GM10266 (cell line): Measurements from ENCODE around the gene BRWD1.

Experiments used
- DNase-seq: peaks from one replicate; pipeline ENCODE4 v3.0.0; 2012; ENCODE audit errors: extremely low spot score
- TF ChIP-seq, protein P1 (sequence below): IDR thresholded peaks from 2 replicates; pipeline ENCODE4 v1.5.1; 2012; ENCODE audit warnings: mild to moderate bottlenecking, low read depth; ENCODE audit not compliant: control insufficient read depth, insufficient read depth; ENCODE audit errors: missing control alignments

Gene BRWD1

DNA sequence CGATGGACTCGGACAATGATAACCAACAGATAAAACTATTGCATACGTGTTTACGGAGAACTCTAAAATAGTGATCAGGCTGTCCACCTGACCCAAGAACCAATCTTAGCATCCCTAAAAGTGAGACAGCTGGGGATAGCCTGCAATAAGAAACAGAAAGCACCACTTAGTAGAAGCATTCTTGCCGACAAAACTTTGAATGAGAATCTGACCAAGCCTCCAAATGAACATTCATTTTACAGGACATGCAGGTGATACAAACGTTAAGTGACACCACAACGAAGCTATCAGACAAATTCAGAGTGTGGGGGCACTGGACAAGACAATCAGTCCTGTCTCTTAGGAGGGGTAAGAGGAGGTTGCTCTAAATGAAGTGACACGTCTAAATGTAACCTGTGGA is 131.4 kb downstream of the BRWD1 start:
- DNase-seq = no peak
- TF ChIP-seq, protein P1, sequence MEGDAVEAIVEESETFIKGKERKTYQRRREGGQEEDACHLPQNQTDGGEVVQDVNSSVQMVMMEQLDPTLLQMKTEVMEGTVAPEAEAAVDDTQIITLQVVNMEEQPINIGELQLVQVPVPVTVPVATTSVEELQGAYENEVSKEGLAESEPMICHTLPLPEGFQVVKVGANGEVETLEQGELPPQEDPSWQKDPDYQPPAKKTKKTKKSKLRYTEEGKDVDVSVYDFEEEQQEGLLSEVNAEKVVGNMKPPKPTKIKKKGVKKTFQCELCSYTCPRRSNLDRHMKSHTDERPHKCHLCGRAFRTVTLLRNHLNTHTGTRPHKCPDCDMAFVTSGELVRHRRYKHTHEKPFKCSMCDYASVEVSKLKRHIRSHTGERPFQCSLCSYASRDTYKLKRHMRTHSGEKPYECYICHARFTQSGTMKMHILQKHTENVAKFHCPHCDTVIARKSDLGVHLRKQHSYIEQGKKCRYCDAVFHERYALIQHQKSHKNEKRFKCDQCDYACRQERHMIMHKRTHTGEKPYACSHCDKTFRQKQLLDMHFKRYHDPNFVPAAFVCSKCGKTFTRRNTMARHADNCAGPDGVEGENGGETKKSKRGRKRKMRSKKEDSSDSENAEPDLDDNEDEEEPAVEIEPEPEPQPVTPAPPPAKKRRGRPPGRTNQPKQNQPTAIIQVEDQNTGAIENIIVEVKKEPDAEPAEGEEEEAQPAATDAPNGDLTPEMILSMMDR = no peak

- no peak for DNase-seq
- TF ChIP-seq, protein P1 = no peak
Measured at GRCh38 chr21:39181205-39181818, 132.1 kb downstream of the BRWD1 start.

GRCh38 chr21:39180429-39181019 is 132.9 kb downstream of the BRWD1 start:
- TF ChIP-seq, protein P1 = no peak
- DNase-seq = no peak

- TF ChIP-seq, protein P1 = no peak
- no peak for DNase-seq
Measured at GRCh38 chr21:39178421-39178820, 135.0 kb downstream of the BRWD1 start.

DNA sequence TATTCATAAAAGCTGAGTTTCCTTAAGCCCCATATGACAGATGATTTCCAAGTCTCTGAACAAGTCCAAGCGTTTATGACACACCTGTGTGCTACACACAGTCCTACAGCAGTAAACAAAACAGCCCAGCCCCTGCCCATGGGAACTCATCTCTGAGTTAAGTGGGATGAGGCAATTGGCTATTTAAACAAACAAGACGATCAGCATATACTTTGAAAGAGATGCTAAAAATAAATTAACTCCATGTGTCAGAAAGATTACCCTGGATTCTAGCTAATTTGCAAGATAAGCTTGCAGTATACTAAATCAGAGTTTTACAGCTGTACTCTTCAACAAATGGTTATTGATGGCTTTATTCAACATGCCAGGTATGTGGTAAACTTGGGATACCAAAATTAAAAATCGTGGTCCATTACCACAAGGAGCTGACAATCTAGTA is 137.1 kb downstream of the BRWD1 start:
- TF ChIP-seq, protein P1 = no peak
- DNase-seq = no peak

DNA sequence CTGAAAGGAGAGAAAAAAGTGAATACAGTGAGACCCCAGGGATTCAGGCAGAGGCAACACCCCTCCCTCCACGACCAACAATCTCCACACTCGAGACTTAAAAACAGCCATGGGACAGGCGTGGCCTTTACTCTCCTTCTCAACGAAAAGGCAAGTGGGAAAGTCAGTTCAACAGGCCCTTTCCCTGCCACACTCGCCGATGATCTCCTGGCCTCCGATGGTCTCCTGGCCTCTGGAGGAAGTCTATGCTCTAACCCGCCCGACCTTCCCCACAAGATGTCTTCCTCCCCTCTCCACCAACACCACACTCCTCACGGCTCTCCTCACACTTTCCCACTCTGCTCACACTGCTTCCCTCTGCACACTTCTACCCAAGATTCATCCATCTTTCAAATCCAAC is 137.8 kb downstream of the BRWD1 start:
- TF ChIP-seq, protein P1 = no peak
- no peak for DNase-seq

DNA sequence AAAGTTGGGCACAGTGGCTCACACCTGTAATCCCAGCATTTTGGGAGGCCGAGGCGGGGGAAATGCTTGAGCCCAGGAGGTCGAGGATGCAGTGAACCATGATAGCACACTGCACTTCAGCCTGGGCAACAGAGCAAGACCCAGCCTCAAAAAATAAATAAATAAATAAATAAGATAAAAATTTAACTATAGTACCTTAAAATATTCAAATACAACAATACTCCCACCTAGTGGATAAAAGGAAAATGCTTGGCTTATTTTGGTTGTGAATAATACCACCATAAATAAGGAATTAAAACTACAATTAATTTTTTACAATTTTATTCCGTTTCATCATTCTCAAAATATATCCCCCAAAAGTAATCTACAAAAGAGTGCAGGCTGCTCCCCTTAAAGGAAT is 138.3 kb downstream of the BRWD1 start:
- DNase-seq = no peak
- TF ChIP-seq, protein P1 = peak; percentile 17
